GM23338 (cell line): Measurements from ENCODE around the gene RNH1. TPM values are rescaled to one million over a fixed set of nuclear protein-coding genes. Genes with fewer than 3 reads are reported as not detected.

Source experiments
- ATAC-seq: fragments of 200-7000 bp; cut with Tn5 transposase; 3 replicates; pipeline ENCODE4 v1.9.1; 2020
- DNase-seq: peaks from one replicate; pipeline ENCODE4 v3.0.0-alpha.2; 2015; ENCODE audit warnings: low spot score
- H2AFZ ChIP-seq: fragments of 200-600 bp; sonication (generic); 2 replicates; pipeline ENCODE4 v1.8.0; 2016; ENCODE audit warnings: antibody characterized with exemption, mild to moderate bottlenecking, moderate library complexity
- H3F3A ChIP-seq: fragments of 200-600 bp; sonication (generic); replicated peaks from 2 replicates; pipeline ENCODE4 v1.8.0; 2017; ENCODE audit warnings: antibody characterized with exemption, mixed run types, low read depth
- H3K27ac ChIP-seq: fragments of 200-600 bp; sonication (generic); 2 replicates; pipeline ENCODE4 v1.6.1; 2016; ENCODE audit warnings: low read depth
- H3K27me3 ChIP-seq: fragments of 200-600 bp; sonication (generic); 2 replicates; pipeline ENCODE4 v1.8.0; 2016; ENCODE audit warnings: mild to moderate bottlenecking, mixed run types, moderate library complexity; ENCODE audit not compliant: insufficient read depth
- H3K36me3 ChIP-seq: fragments of 200-600 bp; sonication (generic); 2 replicates; pipeline ENCODE4 v1.8.0; 2016; ENCODE audit warnings: mild to moderate bottlenecking; ENCODE audit not compliant: insufficient read depth
- H3K4me1 ChIP-seq: fragments of 200-600 bp; sonication (generic); 2 replicates; pipeline ENCODE4 v1.8.0; 2016; ENCODE audit warnings: mild to moderate bottlenecking, moderate library complexity; ENCODE audit not compliant: insufficient read depth
- H3K4me2 ChIP-seq: fragments of 200-600 bp; sonication (generic); 2 replicates; pipeline ENCODE4 v1.7.1; 2017; ENCODE audit warnings: mixed run types
- H3K4me3 ChIP-seq: fragments of 200-600 bp; sonication (generic); 2 replicates; pipeline ENCODE4 v1.6.1; 2016; ENCODE audit warnings: mixed run types
- H3K79me2 ChIP-seq: fragments of 200-600 bp; sonication (generic); replicated peaks from 2 replicates; pipeline ENCODE4 v1.8.0; 2017; ENCODE audit warnings: mild to moderate bottlenecking; ENCODE audit not compliant: insufficient read depth
- H3K9me2 ChIP-seq: fragments of 200-600 bp; sonication (generic); 2 replicates; pipeline ENCODE4 v1.8.0; 2017; ENCODE audit not compliant: insufficient read depth
- H4K20me1 ChIP-seq: fragments of 200-600 bp; sonication (generic); replicated peaks from 2 replicates; pipeline ENCODE4 v1.8.0; 2017; ENCODE audit warnings: mild to moderate bottlenecking; ENCODE audit not compliant: insufficient read depth
- H3K27ac Mint-ChIP-seq: 2 replicates; pipeline ENCODE4 v1.8.0; 2020; ENCODE audit warnings: inconsistent platforms, mild to moderate bottlenecking, moderate library complexity, mixed read lengths
- H3K27me3 Mint-ChIP-seq: 3 replicates; pipeline ENCODE4 v1.8.0; 2022; ENCODE audit warnings: low read depth, mild to moderate bottlenecking, moderate library complexity, mixed read lengths, inconsistent platforms; ENCODE audit not compliant: insufficient read depth, poor library complexity
- H3K36me3 Mint-ChIP-seq: 3 replicates; pipeline ENCODE4 v1.8.0; 2021; ENCODE audit warnings: low read depth, mild to moderate bottlenecking, inconsistent platforms, moderate library complexity, mixed read lengths
- H3K4me1 Mint-ChIP-seq: 3 replicates; pipeline ENCODE4 v1.8.0; 2020; ENCODE audit warnings: mild to moderate bottlenecking, inconsistent platforms, mixed read lengths
- H3K4me3 Mint-ChIP-seq: 3 replicates; pipeline ENCODE4 v1.8.0; 2021; ENCODE audit warnings: moderate library complexity, mild to moderate bottlenecking, inconsistent platforms, mixed read lengths
- H3K9me3 Mint-ChIP-seq: 3 replicates; pipeline ENCODE4 v1.8.0; 2020; ENCODE audit warnings: moderate library complexity, mild to moderate bottlenecking, inconsistent platforms, mixed read lengths
- CREB1 ChIP-seq: fragments of 250-450 bp; sonication (Bioruptor Pico); IDR thresholded peaks from 2 replicates; pipeline ENCODE4 v1.5.0; 2020; ENCODE audit warnings: low read depth, mild to moderate bottlenecking, moderate library complexity
- EZH2 ChIP-seq: fragments of 200-600 bp; sonication (generic); IDR thresholded peaks from one replicate; pipeline ENCODE4 v1.8.0; 2017; ENCODE audit warnings: antibody characterized with exemption, mild to moderate bottlenecking, low read depth; ENCODE audit not compliant: unreplicated experiment
- EZH2phosphoT487 ChIP-seq: fragments of 200-600 bp; sonication (generic); IDR thresholded peaks from one replicate; pipeline ENCODE4 v1.8.1; 2018; ENCODE audit warnings: antibody characterized with exemption; ENCODE audit not compliant: unreplicated experiment
- JUNB ChIP-seq: IDR thresholded peaks from one replicate; pipeline ENCODE4 v1.6.1; 2016; ENCODE audit warnings: antibody characterized with exemption; ENCODE audit not compliant: unreplicated experiment
- NANOG ChIP-seq: IDR thresholded peaks from 2 replicates; pipeline ENCODE4 v1.6.1; 2016; ENCODE audit warnings: antibody characterized with exemption, borderline replicate concordance
- POLR2AphosphoS5 ChIP-seq: IDR thresholded peaks from 2 replicates; pipeline ENCODE4 v1.6.1; 2016; ENCODE audit warnings: antibody characterized with exemption, low read depth
- STAT1 ChIP-seq: IDR thresholded peaks from one replicate; pipeline ENCODE4 v1.6.1; 2016; ENCODE audit warnings: antibody characterized with exemption; ENCODE audit not compliant: unreplicated experiment
- ZNF114 ChIP-seq: fragments of 250-450 bp; sonication (Bioruptor Pico); IDR thresholded peaks from 2 replicates; pipeline ENCODE4 v1.5.0; 2020; ENCODE audit warnings: mild to moderate bottlenecking, moderate library complexity
- polyA plus RNA-seq: library from polyadenylated mRNA; unstranded; fragments of >200 nt; fragmentation: Nextera tagmentation; extraction: Ambion mirVana; gene quantifications from 2 replicates; pipeline ENCODE4 v1.2.1, GENCODE V29; 2016
- total RNA-seq: library from RNA; depleted of rRNA; stranded (reverse); fragments of >200 nt; shearing (Covaris generic); gene quantifications from 2 replicates; pipeline ENCODE4 v1.2.3, GENCODE V29; 2014
- TF ChIP-seq, protein P1 (sequence below): IDR thresholded peaks from 2 replicates; pipeline ENCODE4 v1.6.1; 2016; ENCODE audit warnings: antibody characterized with exemption
- TF ChIP-seq, protein P2 (sequence below): IDR thresholded peaks from one replicate; pipeline ENCODE4 v1.6.1; 2018; ENCODE audit warnings: antibody characterized with exemption; ENCODE audit not compliant: unreplicated experiment
- TF ChIP-seq, protein P3 (sequence below): fragments of 250-450 bp; sonication (Bioruptor Pico); IDR thresholded peaks from 2 replicates; pipeline ENCODE4 v1.5.0; 2020; ENCODE audit warnings: mild to moderate bottlenecking, moderate library complexity

RNH1 gene
- total and polyA plus RNA-seq, 2 experiments from 2014 or later, result 33.3 to 56.3 TPM

DNA sequence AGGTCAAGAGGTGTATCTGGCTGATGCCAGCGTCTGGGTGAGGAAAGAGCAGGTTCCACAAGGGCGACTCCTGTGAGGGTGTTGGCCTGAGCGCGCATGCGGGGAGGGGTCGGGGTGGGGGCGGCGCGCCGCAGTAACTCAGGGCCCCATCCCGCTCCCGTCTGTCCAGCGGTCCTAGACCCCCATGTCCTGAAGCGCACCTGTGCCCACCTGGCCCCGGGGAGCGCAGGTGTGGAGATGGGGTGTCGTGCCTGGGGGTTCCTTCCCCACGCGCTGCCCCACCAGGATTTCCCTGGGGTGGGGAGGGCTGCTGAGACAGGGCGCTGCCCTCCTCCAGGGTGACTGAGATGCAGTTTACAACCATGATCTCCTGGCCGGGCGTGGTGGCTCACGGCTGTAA is 20.9 kb downstream of the RNH1 start:
- H3K4me1 Mint-ChIP-seq, result no peaks in the 10 kb centered on the region
- no peaks in the 10 kb centered on the region for H3K4me1 ChIP-seq
- H3K9me2 ChIP-seq, result no peaks in the 10 kb centered on the region
- peaks cover 4% of the 10 kb centered on the region for H3K27me3 Mint-ChIP-seq
- no peak overlapping the region for H3K27ac ChIP-seq
- H3K4me2 ChIP-seq, result no peak overlapping the region
- H3K27ac Mint-ChIP-seq, result no peak overlapping the region
- H2AFZ ChIP-seq, result no peak overlapping the region
- no peaks in the 10 kb centered on the region for H3K27me3 ChIP-seq
- no peak overlapping the region for H3K4me3 Mint-ChIP-seq
- TF ChIP-seq, protein P1, sequence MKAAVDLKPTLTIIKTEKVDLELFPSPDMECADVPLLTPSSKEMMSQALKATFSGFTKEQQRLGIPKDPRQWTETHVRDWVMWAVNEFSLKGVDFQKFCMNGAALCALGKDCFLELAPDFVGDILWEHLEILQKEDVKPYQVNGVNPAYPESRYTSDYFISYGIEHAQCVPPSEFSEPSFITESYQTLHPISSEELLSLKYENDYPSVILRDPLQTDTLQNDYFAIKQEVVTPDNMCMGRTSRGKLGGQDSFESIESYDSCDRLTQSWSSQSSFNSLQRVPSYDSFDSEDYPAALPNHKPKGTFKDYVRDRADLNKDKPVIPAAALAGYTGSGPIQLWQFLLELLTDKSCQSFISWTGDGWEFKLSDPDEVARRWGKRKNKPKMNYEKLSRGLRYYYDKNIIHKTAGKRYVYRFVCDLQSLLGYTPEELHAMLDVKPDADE, result no peak
- TF ChIP-seq CREB1, result no peak
- TF ChIP-seq EZH2phosphoT487, result no peak
- TF ChIP-seq, protein P2, sequence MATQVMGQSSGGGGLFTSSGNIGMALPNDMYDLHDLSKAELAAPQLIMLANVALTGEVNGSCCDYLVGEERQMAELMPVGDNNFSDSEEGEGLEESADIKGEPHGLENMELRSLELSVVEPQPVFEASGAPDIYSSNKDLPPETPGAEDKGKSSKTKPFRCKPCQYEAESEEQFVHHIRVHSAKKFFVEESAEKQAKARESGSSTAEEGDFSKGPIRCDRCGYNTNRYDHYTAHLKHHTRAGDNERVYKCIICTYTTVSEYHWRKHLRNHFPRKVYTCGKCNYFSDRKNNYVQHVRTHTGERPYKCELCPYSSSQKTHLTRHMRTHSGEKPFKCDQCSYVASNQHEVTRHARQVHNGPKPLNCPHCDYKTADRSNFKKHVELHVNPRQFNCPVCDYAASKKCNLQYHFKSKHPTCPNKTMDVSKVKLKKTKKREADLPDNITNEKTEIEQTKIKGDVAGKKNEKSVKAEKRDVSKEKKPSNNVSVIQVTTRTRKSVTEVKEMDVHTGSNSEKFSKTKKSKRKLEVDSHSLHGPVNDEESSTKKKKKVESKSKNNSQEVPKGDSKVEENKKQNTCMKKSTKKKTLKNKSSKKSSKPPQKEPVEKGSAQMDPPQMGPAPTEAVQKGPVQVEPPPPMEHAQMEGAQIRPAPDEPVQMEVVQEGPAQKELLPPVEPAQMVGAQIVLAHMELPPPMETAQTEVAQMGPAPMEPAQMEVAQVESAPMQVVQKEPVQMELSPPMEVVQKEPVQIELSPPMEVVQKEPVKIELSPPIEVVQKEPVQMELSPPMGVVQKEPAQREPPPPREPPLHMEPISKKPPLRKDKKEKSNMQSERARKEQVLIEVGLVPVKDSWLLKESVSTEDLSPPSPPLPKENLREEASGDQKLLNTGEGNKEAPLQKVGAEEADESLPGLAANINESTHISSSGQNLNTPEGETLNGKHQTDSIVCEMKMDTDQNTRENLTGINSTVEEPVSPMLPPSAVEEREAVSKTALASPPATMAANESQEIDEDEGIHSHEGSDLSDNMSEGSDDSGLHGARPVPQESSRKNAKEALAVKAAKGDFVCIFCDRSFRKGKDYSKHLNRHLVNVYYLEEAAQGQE, result no peak
- TF ChIP-seq JUNB, result no peak
- DNase-seq (no peak), ATAC-seq (no peak)
- peaks cover 2% of the 10 kb centered on the region; the same call in 1 of the 2 replicates for H4K20me1 ChIP-seq
- no peaks in the 10 kb centered on the region for H3K9me3 Mint-ChIP-seq
- no peak overlapping the region for H3K4me3 ChIP-seq
- H3F3A ChIP-seq, result no peaks in the 10 kb centered on the region; the same call in 1 of the 2 replicates
- H3K36me3 Mint-ChIP-seq, result peaks cover 16% of the 10 kb centered on the region
- H3K36me3 ChIP-seq, result no peaks in the 10 kb centered on the region
- H3K79me2 ChIP-seq, result peaks cover 20% of the 10 kb centered on the region

DNA sequence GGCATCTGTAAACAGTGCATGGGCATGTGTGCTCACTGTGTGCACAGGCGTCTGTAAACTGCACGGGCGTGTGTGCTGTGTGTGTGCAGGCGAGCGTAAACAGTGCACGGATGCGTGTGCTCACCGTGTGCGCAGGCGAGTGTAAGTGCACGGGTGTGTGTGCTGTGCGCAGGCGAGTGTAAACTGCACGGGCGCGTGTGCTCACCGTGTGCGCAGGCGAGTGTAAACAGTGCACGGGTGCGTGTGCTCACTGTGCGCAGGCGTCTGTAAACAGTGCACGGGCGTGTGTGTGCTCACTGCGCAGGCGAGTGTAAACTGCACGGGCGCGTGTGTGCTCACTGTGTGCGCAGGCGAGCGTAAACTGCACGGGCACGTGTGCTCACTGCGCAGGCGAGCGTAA is 22.4 kb downstream of the RNH1 start:
- peaks cover 4% of the 10 kb centered on the region for H3K27me3 Mint-ChIP-seq
- no peak overlapping the region for H3K27ac ChIP-seq
- TF ChIP-seq EZH2 (no peak), CREB1 (no peak), POLR2AphosphoS5 (no peak), NANOG (no peak), STAT1 (no peak), ZNF114 (no peak)
- TF ChIP-seq, protein P1, result no peak
- TF ChIP-seq, protein P3, sequence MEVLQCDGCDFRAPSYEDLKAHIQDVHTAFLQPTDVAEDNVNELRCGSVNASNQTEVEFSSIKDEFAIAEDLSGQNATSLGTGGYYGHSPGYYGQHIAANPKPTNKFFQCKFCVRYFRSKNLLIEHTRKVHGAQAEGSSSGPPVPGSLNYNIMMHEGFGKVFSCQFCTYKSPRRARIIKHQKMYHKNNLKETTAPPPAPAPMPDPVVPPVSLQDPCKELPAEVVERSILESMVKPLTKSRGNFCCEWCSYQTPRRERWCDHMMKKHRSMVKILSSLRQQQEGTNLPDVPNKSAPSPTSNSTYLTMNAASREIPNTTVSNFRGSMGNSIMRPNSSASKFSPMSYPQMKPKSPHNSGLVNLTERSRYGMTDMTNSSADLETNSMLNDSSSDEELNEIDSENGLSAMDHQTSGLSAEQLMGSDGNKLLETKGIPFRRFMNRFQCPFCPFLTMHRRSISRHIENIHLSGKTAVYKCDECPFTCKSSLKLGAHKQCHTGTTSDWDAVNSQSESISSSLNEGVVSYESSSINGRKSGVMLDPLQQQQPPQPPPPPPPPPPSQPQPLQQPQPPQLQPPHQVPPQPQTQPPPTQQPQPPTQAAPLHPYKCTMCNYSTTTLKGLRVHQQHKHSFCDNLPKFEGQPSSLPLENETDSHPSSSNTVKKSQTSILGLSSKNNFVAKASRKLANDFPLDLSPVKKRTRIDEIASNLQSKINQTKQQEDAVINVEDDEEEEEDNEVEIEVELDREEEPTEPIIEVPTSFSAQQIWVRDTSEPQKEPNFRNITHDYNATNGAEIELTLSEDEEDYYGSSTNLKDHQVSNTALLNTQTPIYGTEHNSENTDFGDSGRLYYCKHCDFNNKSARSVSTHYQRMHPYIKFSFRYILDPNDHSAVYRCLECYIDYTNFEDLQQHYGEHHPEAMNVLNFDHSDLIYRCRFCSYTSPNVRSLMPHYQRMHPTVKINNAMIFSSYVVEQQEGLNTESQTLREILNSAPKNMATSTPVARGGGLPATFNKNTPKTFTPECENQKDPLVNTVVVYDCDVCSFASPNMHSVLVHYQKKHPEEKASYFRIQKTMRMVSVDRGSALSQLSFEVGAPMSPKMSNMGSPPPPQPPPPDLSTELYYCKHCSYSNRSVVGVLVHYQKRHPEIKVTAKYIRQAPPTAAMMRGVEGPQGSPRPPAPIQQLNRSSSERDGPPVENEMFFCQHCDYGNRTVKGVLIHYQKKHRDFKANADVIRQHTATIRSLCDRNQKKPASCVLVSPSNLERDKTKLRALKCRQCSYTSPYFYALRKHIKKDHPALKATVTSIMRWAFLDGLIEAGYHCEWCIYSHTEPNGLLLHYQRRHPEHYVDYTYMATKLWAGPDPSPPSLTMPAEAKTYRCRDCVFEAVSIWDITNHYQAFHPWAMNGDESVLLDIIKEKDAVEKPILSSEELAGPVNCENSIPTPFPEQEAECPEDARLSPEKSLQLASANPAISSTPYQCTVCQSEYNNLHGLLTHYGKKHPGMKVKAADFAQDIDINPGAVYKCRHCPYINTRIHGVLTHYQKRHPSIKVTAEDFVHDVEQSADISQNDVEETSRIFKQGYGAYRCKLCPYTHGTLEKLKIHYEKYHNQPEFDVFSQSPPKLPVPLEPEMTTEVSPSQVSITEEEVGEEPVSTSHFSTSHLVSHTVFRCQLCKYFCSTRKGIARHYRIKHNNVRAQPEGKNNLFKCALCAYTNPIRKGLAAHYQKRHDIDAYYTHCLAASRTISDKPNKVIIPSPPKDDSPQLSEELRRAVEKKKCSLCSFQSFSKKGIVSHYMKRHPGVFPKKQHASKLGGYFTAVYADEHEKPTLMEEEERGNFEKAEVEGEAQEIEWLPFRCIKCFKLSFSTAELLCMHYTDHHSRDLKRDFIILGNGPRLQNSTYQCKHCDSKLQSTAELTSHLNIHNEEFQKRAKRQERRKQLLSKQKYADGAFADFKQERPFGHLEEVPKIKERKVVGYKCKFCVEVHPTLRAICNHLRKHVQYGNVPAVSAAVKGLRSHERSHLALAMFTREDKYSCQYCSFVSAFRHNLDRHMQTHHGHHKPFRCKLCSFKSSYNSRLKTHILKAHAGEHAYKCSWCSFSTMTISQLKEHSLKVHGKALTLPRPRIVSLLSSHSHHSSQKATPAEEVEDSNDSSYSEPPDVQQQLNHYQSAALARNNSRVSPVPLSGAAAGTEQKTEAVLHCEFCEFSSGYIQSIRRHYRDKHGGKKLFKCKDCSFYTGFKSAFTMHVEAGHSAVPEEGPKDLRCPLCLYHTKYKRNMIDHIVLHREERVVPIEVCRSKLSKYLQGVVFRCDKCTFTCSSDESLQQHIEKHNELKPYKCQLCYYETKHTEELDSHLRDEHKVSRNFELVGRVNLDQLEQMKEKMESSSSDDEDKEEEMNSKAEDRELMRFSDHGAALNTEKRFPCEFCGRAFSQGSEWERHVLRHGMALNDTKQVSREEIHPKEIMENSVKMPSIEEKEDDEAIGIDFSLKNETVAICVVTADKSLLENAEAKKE (CRISPR knock-in tag), result no peak

More for the DNA sequence above, 22.4 kb downstream of the RNH1 start:
- H3K9me3 Mint-ChIP-seq, result no peaks in the 10 kb centered on the region
- no peaks in the 10 kb centered on the region for H3K4me1 ChIP-seq
- H3K36me3 Mint-ChIP-seq, result peaks cover 20% of the 10 kb centered on the region
- H2AFZ ChIP-seq, result no peak overlapping the region
- H3K4me3 Mint-ChIP-seq, result no peak overlapping the region
- H3K4me2 ChIP-seq, result no peak overlapping the region
- no peaks in the 10 kb centered on the region; the same call in 1 of the 2 replicates for H3F3A ChIP-seq
- H3K9me2 ChIP-seq, result no peaks in the 10 kb centered on the region
- no peaks in the 10 kb centered on the region for H3K4me1 Mint-ChIP-seq
- H3K27me3 ChIP-seq, result no peaks in the 10 kb centered on the region
- DNase-seq (no peak), ATAC-seq (no peak)
- no peak overlapping the region for H3K4me3 ChIP-seq
- H3K27ac Mint-ChIP-seq, result no peak overlapping the region
- no peaks in the 10 kb centered on the region for H3K36me3 ChIP-seq
- peaks cover 2% of the 10 kb centered on the region; the same call in 1 of the 2 replicates for H4K20me1 ChIP-seq
- H3K79me2 ChIP-seq, result peaks cover 20% of the 10 kb centered on the region
